Fibroblast of lung (primary cell): Measurements from ENCODE around the gene MEDAG. TPM values are rescaled to one million over a fixed set of nuclear protein-coding genes. Genes with fewer than 3 reads are reported as not detected.

ENCODE experiments used
- DNase-seq, 2 donors: peaks; one replicate each; pipeline versions ENCODE4 v3.0.0 to v3.0.0-alpha.2; 2010; ENCODE audit warnings: low read depth in 2 of 2
- H2AFZ ChIP-seq: 2 replicates; pipeline ENCODE4 v1.5.1; 2012; ENCODE audit warnings: low read length, control low read depth, inconsistent platforms
- H3K27ac ChIP-seq: 2 replicates; pipeline ENCODE4 v1.5.1; 2011; ENCODE audit warnings: low read length, control low read depth; ENCODE audit not compliant: insufficient read depth
- H3K27me3 ChIP-seq: 2 replicates; pipeline ENCODE4 v1.5.1; 2011; ENCODE audit warnings: mild to moderate bottlenecking, low read length; ENCODE audit not compliant: control insufficient read depth, insufficient read depth
- H3K36me3 ChIP-seq: 2 replicates; pipeline ENCODE4 v1.5.1; 2011; ENCODE audit warnings: low read length; ENCODE audit not compliant: control insufficient read depth, insufficient read depth
- H3K4me1 ChIP-seq: 2 replicates; pipeline ENCODE4 v1.5.1; 2011; ENCODE audit warnings: low read length; ENCODE audit not compliant: control insufficient read depth, insufficient read depth; ENCODE audit errors: extremely low read depth
- H3K4me2 ChIP-seq: 2 replicates; pipeline ENCODE4 v1.5.1; 2011; ENCODE audit warnings: low read length, control low read depth; ENCODE audit not compliant: insufficient read depth; ENCODE audit errors: extremely low read depth
- H3K4me3 ChIP-seq, 4 experiments: fragments of 200-600 bp in 1 of 4; sonication (generic) in 1 of 4; replicated peaks in 1 of 4; 2 replicates each; pipeline ENCODE4 v1.5.1; 2011 to 2016; ENCODE audit warnings: low read length in 4 of 4, low read depth in 3 of 4, mild to moderate bottlenecking in 3 of 4, control low read depth in 2 of 4, inconsistent platforms in 1 of 4, mixed read lengths in 1 of 4; ENCODE audit not compliant: insufficient read depth in 1 of 4; ENCODE audit errors: control extremely low read depth in 1 of 4
- H3K79me2 ChIP-seq: 2 replicates; pipeline ENCODE4 v1.5.1; 2012; ENCODE audit warnings: mild to moderate bottlenecking, low read length, inconsistent platforms; ENCODE audit not compliant: control insufficient read depth, insufficient read depth
- H3K9ac ChIP-seq: 2 replicates; pipeline ENCODE4 v1.5.1; 2011; ENCODE audit warnings: mild to moderate bottlenecking, low read length, control low read depth; ENCODE audit not compliant: insufficient read depth
- H3K9me3 ChIP-seq: 2 replicates; pipeline ENCODE4 v1.5.1; 2012; ENCODE audit warnings: low read depth, low read length; ENCODE audit not compliant: control insufficient read depth, insufficient read depth
- H4K20me1 ChIP-seq: 2 replicates; pipeline ENCODE4 v1.5.1; 2011; ENCODE audit warnings: low read length; ENCODE audit not compliant: control insufficient read depth, insufficient read depth; ENCODE audit errors: extremely low read depth
- EZH2 ChIP-seq: IDR thresholded peaks from 2 replicates; pipeline ENCODE4 v1.5.1; 2012; ENCODE audit warnings: low read length, control low read depth, mild to moderate bottlenecking; ENCODE audit errors: missing control alignments
- polyA plus RNA-seq, 2 donors: library from polyadenylated mRNA; depleted of rRNA in 1 of 2; stranded (reverse) in 1 of 2; unstranded in 1 of 2; fragments of >200 nt; gene quantifications; 2 replicates each; pipeline ENCODE4 v1.2.1, GENCODE V29; 2011 to 2012; ENCODE audit warnings: missing spikeins in 1 of 2
- total RNA-seq: library from RNA; depleted of rRNA; stranded (reverse); fragments of >200 nt; gene quantifications from 2 replicates; pipeline ENCODE4 v1.2.1, GENCODE V29; 2014
- TF ChIP-seq, protein P1 (sequence below), 2 donors: IDR thresholded peaks in 1 of 2; conservative IDR thresholded peaks in 1 of 2; 1 replicate in 1 of 2; 2 replicates in 1 of 2; pipeline ENCODE4 v1.5.1; 2011 to 2012; ENCODE audit warnings: low read length in 2 of 2, control low read depth in 1 of 2, inconsistent platforms in 1 of 2, low read depth in 1 of 2, mild to moderate bottlenecking in 1 of 2

The MEDAG gene
- total and polyA plus RNA-seq, 2 donors (not counting 1 experiment from before 2014, with no cell fraction given): 11.2 to 99.8 TPM

DNA sequence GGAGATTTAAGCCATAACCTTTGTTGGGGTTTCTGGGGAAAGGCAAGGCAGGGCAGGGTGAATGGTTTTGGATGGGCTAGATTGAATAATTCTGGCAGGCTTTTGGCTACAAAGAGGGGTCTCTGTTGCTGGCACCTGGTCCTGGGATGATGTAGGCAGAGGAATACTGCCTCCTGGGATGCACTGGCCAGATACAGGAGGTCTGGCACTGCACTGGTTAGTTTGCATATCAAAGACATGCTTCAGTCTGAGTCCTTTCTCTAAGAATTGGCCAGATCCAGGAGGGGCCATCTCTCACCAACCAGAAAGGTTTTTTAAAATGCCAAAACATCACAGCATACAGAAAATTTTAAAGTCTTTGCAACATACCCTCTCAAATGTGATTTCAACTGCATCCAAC lies 8.0 kb upstream of the MEDAG start:
- Histone ChIP-seq H3K4me3 (no peak overlapping the region), H3K27me3 (no peaks in the 10 kb centered on the region), H3K79me2 (no peaks in the 10 kb centered on the region), H3K9me3 (no peaks in the 10 kb centered on the region), H3K4me1 (peaks cover 17% of the 10 kb centered on the region), H3K9ac (no peak overlapping the region), H3K27ac (peak overlapping the region; percentile 66), H4K20me1 (no peaks in the 10 kb centered on the region), H3K4me2 (no peak overlapping the region), H2AFZ (no peak overlapping the region), H3K36me3 (no peaks in the 10 kb centered on the region)
- no peak for DNase-seq
- no peak for TF ChIP-seq EZH2
- TF ChIP-seq, protein P1, sequence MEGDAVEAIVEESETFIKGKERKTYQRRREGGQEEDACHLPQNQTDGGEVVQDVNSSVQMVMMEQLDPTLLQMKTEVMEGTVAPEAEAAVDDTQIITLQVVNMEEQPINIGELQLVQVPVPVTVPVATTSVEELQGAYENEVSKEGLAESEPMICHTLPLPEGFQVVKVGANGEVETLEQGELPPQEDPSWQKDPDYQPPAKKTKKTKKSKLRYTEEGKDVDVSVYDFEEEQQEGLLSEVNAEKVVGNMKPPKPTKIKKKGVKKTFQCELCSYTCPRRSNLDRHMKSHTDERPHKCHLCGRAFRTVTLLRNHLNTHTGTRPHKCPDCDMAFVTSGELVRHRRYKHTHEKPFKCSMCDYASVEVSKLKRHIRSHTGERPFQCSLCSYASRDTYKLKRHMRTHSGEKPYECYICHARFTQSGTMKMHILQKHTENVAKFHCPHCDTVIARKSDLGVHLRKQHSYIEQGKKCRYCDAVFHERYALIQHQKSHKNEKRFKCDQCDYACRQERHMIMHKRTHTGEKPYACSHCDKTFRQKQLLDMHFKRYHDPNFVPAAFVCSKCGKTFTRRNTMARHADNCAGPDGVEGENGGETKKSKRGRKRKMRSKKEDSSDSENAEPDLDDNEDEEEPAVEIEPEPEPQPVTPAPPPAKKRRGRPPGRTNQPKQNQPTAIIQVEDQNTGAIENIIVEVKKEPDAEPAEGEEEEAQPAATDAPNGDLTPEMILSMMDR (conservative IDR thresholded peaks at IDR 0.05 in 1 of 2, IDR thresholded peaks at IDR 0.05 in 1 of 2; ENCODE audit: low read depth in 1 of 2, low read length in 2 of 2): no peak

DNA sequence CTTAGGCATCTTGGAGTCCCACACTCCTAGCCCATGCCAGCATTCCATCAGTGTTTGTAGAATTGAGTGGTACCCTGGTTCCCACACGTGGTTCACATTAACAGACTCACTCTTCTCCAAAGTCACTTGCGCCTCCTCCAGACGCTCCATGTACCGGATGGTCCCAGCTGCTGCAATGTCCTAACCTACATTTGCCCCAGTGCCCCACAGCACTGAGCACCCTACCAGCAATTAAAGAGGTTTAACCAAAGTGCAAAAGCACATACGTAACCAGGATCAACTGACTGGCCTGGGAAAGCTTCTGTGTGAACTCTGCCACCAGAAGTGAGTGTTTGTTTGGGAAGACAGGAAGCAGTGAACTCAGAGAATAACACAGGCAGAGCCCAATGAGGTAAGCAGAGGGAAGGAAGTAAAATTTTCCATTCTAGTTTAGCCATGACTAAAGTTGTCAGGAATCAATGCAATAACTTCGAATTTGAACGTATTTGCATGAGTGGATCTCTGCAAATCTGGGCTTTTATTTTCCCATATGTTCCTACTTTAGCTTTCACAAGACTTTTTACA lies 7.3 kb upstream of the MEDAG start:
- Histone ChIP-seq H3K4me3 (no peak overlapping the region), H3K4me2 (peak overlapping the region; percentile 37), H3K27ac (peak overlapping the region; percentile 68), H3K9me3 (no peaks in the 10 kb centered on the region), H2AFZ (peak overlapping the region; percentile 4), H4K20me1 (no peaks in the 10 kb centered on the region), H3K4me1 (peaks cover 17% of the 10 kb centered on the region), H3K79me2 (no peaks in the 10 kb centered on the region), H3K36me3 (no peaks in the 10 kb centered on the region), H3K9ac (peak overlapping the region; percentile 9), H3K27me3 (no peaks in the 10 kb centered on the region)
- TF ChIP-seq, protein P1 (conservative IDR thresholded peaks at IDR 0.05 in 1 of 2, IDR thresholded peaks at IDR 0.05 in 1 of 2; ENCODE audit: low read depth in 1 of 2, low read length in 2 of 2): no peak
- TF ChIP-seq EZH2: no peak
- peak; percentile 97 for DNase-seq

DNA sequence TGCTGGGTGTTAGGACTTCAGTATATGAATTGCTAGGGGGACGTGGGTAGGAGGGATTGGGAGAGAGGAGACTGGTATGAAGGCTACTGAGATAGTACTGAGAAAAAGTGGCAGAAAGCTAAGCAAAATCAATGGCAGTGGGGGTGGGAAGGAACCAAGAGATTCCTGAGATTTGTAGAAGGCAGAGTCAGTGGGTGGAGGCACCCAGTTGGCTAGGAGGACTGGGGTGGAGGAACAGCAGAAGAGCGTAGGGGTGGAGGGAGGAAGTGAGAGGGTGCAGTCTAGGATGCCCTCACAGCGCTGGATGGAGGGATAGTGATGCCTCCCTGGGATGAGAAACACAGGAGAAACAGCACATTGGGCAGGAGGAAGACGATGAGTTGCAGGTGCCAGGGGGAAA lies 5.6 kb upstream of the MEDAG start:
- H3K27ac ChIP-seq: no peak overlapping the region
- H3K4me1 ChIP-seq: peaks cover 15% of the 10 kb centered on the region

More for the DNA sequence above, 5.6 kb upstream of the MEDAG start:
- DNase-seq: no peak
- no peaks in the 10 kb centered on the region for H4K20me1 ChIP-seq
- H3K9ac ChIP-seq: no peak overlapping the region
- no peak overlapping the region for H3K4me3 ChIP-seq
- TF ChIP-seq EZH2: no peak
- TF ChIP-seq, protein P1 (conservative IDR thresholded peaks at IDR 0.05 in 1 of 2, IDR thresholded peaks at IDR 0.05 in 1 of 2; ENCODE audit: low read depth in 1 of 2, low read length in 2 of 2): no peak
- H3K36me3 ChIP-seq: no peaks in the 10 kb centered on the region
- H3K4me2 ChIP-seq: no peak overlapping the region
- H3K9me3 ChIP-seq: no peaks in the 10 kb centered on the region
- H3K27me3 ChIP-seq: no peaks in the 10 kb centered on the region
- H2AFZ ChIP-seq: no peak overlapping the region
- no peaks in the 10 kb centered on the region for H3K79me2 ChIP-seq
